Measurements from ENCODE around the gene TSPO2. TPM values are rescaled to one million over a fixed set of nuclear protein-coding genes. Genes with fewer than 3 reads are reported as not detected.

TSPO2 gene
- total RNA-seq, 1 donor from 2014 or later: not detected

- Mint-ChIP-seq H3K27me3 (ENCODE audit: unreplicated experiment) (peaks cover 8% of the 10 kb centered on the region), H3K9me3 (ENCODE audit: unreplicated experiment) (peaks cover 9% of the 10 kb centered on the region), H3K4me1 (ENCODE audit: low read depth, unreplicated experiment) (peaks cover 28% of the 10 kb centered on the region), H3K36me3 (ENCODE audit: unreplicated experiment) (no peaks in the 10 kb centered on the region), H3K4me3 (ENCODE audit: unreplicated experiment) (no peak overlapping the region), H3K27ac (ENCODE audit: unreplicated experiment) (no peak overlapping the region)
- TF ChIP-seq CTCF (IDR thresholded peaks at IDR 0.05; ENCODE audit: partially characterized antibody, unreplicated experiment): no peak
- no peak for DNase-seq
These were observed 7.7 kb downstream of the TSPO2 start for GRCh38 chr6:41049955-41050354.

- H3K9me3 Mint-ChIP-seq (ENCODE audit: unreplicated experiment): peaks cover 13% of the 10 kb centered on the region
- peaks cover 9% of the 10 kb centered on the region for H3K27me3 Mint-ChIP-seq (ENCODE audit: unreplicated experiment)
- no peak overlapping the region for H3K4me3 Mint-ChIP-seq (ENCODE audit: unreplicated experiment)
- no peak overlapping the region for H3K27ac Mint-ChIP-seq (ENCODE audit: unreplicated experiment)
- TF ChIP-seq CTCF (IDR thresholded peaks at IDR 0.05; ENCODE audit: partially characterized antibody, unreplicated experiment): no peak
- H3K4me1 Mint-ChIP-seq (ENCODE audit: low read depth, unreplicated experiment): peaks cover 31% of the 10 kb centered on the region
- DNase-seq: no peak
- no peaks in the 10 kb centered on the region for H3K36me3 Mint-ChIP-seq (ENCODE audit: unreplicated experiment)
These were observed 8.3 kb downstream of the TSPO2 start for GRCh38 chr6:41050536-41050935.

- Mint-ChIP-seq H3K4me1 (ENCODE audit: low read depth, unreplicated experiment) (peaks cover 35% of the 10 kb centered on the region), H3K27ac (ENCODE audit: unreplicated experiment) (no peak overlapping the region)
- no peak for TF ChIP-seq CTCF (IDR thresholded peaks at IDR 0.05; ENCODE audit: partially characterized antibody, unreplicated experiment)
These were observed 9.6 kb downstream of the TSPO2 start for GRCh38 chr6:41051873-41052272.

GRCh38 chr6:41053041-41053440, 10.8 kb downstream of the TSPO2 start, which contains the start of gene APOBEC2:
Gene APOBEC2 (plus strand): TSS chr6:41053202. CDS start chr6:41053348, 146 bp downstream.
- Mint-ChIP-seq H3K4me3 (ENCODE audit: unreplicated experiment) (no peak within 1 kb of the TSS), H3K9me3 (ENCODE audit: unreplicated experiment) (peaks cover 16% of the 10 kb centered on the region), H3K27ac (ENCODE audit: unreplicated experiment) (peak within 1 kb of the TSS; percentile 68), H3K4me1 (ENCODE audit: low read depth, unreplicated experiment) (peaks cover 36% of the 10 kb centered on the region), H3K27me3 (ENCODE audit: unreplicated experiment) (peaks cover 7% of the 10 kb centered on the region), H3K36me3 (ENCODE audit: unreplicated experiment) (no peaks in the 10 kb centered on the region)
- TF ChIP-seq CTCF (IDR thresholded peaks at IDR 0.05; ENCODE audit: partially characterized antibody, unreplicated experiment): no peak
- peak; percentile 39 for DNase-seq

More at GRCh38 chr6:41051873-41052272, 9.6 kb downstream of the TSPO2 start:
- Mint-ChIP-seq H3K9me3 (ENCODE audit: unreplicated experiment) (peaks cover 18% of the 10 kb centered on the region), H3K36me3 (ENCODE audit: unreplicated experiment) (no peaks in the 10 kb centered on the region), H3K27me3 (ENCODE audit: unreplicated experiment) (peaks cover 7% of the 10 kb centered on the region), H3K4me3 (ENCODE audit: unreplicated experiment) (no peak overlapping the region)
- no peak for DNase-seq

- H3K36me3 Mint-ChIP-seq (ENCODE audit: unreplicated experiment): no peaks in the 10 kb centered on the region
- no peak for TF ChIP-seq CTCF (IDR thresholded peaks at IDR 0.05; ENCODE audit: partially characterized antibody, unreplicated experiment)
These were observed 12.2 kb downstream of the TSPO2 start for GRCh38 chr6:41054511-41054910.

More at GRCh38 chr6:41054511-41054910, 12.2 kb downstream of the TSPO2 start:
- peaks cover 4% of the 10 kb centered on the region for H3K27me3 Mint-ChIP-seq (ENCODE audit: unreplicated experiment)
- no peak overlapping the region for H3K27ac Mint-ChIP-seq (ENCODE audit: unreplicated experiment)
- no peak overlapping the region for H3K4me3 Mint-ChIP-seq (ENCODE audit: unreplicated experiment)
- DNase-seq: no peak
- peaks cover 18% of the 10 kb centered on the region for H3K9me3 Mint-ChIP-seq (ENCODE audit: unreplicated experiment)
- peaks cover 35% of the 10 kb centered on the region for H3K4me1 Mint-ChIP-seq (ENCODE audit: low read depth, unreplicated experiment)

All from glutamatergic neuron (in vitro differentiated cells).